Thyroid gland (tissue), 4 donors: Measurements from ENCODE around the gene SLC9A1. TPM values are rescaled to one million over a fixed set of nuclear protein-coding genes. Genes with fewer than 3 reads are reported as not detected.

ENCODE experiments used
- DNase-seq, 2 donors: peaks; one replicate each; pipeline ENCODE4 v3.0.0-alpha.2; 2019
- H3K27ac ChIP-seq, 3 donors: fragments of 200-600 bp; sonication (generic); 1 replicate in 2 of 3; 2 replicates in 1 of 3; pipeline ENCODE4 v1.5.1; 2016 to 2019; ENCODE audit warnings: mild to moderate bottlenecking in 1 of 3, moderate library complexity in 1 of 3
- H3K27me3 ChIP-seq: fragments of 200-600 bp; sonication (generic); one replicate; pipeline ENCODE4 v1.5.1; 2019
- H3K36me3 ChIP-seq, 2 donors: fragments of 200-600 bp; sonication (generic); one replicate each; pipeline ENCODE4 v1.5.1; 2016 to 2019
- H3K4me1 ChIP-seq, 2 donors: fragments of 200-600 bp; sonication (generic); one replicate each; pipeline ENCODE4 v1.5.1; 2017 to 2019
- H3K4me3 ChIP-seq, 3 donors: fragments of 200-600 bp; sonication (generic); replicated peaks in 1 of 3; 1 replicate in 2 of 3; 2 replicates in 1 of 3; pipeline ENCODE4 v1.5.1; 2016; ENCODE audit warnings: mild to moderate bottlenecking in 1 of 3
- H3K9me3 ChIP-seq: fragments of 200-600 bp; sonication (generic); one replicate; pipeline ENCODE4 v1.5.1; 2017
- POLR2A ChIP-seq, 2 donors: fragments of 450-650 bp; IDR thresholded peaks; one replicate each; pipeline ENCODE4 v1.6.1; 2017; ENCODE audit warnings: antibody characterized with exemption in 2 of 2, mild to moderate bottlenecking in 2 of 2, moderate library complexity in 1 of 2
- WGBS, 2 donors: methylation state at CpG; one replicate each; pipeline ENCODE4 v1.1.5; 2017; 5-methylcytosine and 5-hydroxymethylcytosine counted together
- intact Hi-C: fragments of 100-400 bp; cut with DNase I; formaldehyde crosslinking; loops from one replicate; pipeline ENCODE4 v1.15.1; 2023
- total RNA-seq, 4 donors: library from RNA; depleted of rRNA; stranded (reverse); fragments of >200 nt; gene quantifications; one replicate each; pipeline ENCODE4 v1.2.3, GENCODE V29; 2016
- TF ChIP-seq, protein P1 (sequence below), 6 experiments: fragments of 200-600 bp in 3 of 6; fragments of 450-650 bp in 3 of 6; sonication (generic) in 3 of 6; IDR thresholded peaks; one replicate each; pipeline ENCODE4 v1.5.1; 2016 to 2019; ENCODE audit warnings: antibody characterized with exemption in 6 of 6, mild to moderate bottlenecking in 2 of 6, inconsistent platforms in 1 of 6, moderate library complexity in 1 of 6

Gene SLC9A1
- total RNA-seq, 4 donors from 2014 or later: 13.3 to 26.1 (median 19.9) TPM

DNA sequence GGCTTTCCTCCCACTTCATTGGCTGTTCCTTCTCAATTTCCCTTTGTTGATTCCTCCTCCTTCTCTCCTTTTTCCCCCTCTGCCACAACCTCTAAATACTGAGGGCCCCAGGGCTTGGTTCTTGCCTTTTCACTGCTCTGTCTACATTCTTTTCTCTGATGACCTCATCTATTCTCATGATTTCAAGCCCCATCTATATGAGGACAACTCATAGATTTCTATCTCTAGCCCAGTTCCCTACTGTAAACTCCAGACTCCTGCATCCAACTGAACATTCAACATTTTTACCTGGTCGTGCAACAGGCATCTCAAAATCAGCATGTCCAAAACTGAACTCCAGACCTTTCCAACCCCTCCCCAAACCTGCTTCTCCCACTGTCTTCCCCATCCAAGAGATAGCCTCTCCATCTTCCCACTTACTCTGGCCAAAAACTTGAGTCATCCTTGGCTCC is 11.5 kb upstream of the SLC9A1 start:
- Histone ChIP-seq H3K4me3 (no peak overlapping the region), H3K27ac (no peak overlapping the region), H3K4me1 (no peaks in the 10 kb centered on the region), H3K36me3 (no peaks in the 10 kb centered on the region), H3K27me3 (no peaks in the 10 kb centered on the region), H3K9me3 (no peaks in the 10 kb centered on the region)
- intact Hi-C loops: no loop called here
- no peak for DNase-seq
- 79 to 81% methylated on average over 1 of the region's 1 CpG for WGBS, 2 donors
- TF ChIP-seq POLR2A (IDR thresholded peaks at IDR 0.05): no peak
- TF ChIP-seq, protein P1, sequence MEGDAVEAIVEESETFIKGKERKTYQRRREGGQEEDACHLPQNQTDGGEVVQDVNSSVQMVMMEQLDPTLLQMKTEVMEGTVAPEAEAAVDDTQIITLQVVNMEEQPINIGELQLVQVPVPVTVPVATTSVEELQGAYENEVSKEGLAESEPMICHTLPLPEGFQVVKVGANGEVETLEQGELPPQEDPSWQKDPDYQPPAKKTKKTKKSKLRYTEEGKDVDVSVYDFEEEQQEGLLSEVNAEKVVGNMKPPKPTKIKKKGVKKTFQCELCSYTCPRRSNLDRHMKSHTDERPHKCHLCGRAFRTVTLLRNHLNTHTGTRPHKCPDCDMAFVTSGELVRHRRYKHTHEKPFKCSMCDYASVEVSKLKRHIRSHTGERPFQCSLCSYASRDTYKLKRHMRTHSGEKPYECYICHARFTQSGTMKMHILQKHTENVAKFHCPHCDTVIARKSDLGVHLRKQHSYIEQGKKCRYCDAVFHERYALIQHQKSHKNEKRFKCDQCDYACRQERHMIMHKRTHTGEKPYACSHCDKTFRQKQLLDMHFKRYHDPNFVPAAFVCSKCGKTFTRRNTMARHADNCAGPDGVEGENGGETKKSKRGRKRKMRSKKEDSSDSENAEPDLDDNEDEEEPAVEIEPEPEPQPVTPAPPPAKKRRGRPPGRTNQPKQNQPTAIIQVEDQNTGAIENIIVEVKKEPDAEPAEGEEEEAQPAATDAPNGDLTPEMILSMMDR (IDR thresholded peaks at IDR 0.05): no peak

DNA sequence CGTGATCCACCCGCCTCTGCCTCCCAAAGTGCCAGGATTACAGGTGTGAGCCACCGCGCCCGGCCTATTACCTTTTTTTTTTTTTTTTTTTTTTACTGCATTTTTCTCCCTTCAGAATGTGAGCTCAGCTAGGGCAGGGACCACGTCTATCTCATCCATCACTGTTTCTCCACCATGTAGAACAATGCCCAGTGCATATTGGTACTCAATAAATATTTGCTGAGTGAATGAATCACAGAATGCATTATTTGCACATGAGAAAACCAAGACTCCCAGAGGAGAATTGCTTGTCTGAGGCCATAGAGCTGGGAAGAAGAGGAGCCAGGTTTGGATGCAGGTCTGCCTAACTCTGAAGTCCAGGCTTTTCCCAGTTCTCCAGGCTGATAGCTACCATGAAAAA is 8.2 kb upstream of the SLC9A1 start:
- WGBS, 2 donors: 97 to 98% methylated on average over 6 of the region's 6 CpGs
- H3K27me3 ChIP-seq: no peaks in the 10 kb centered on the region
- intact Hi-C loops: no loop called here
- H3K4me3 ChIP-seq: no peak overlapping the region
- no peaks in the 10 kb centered on the region for H3K9me3 ChIP-seq
- H3K36me3 ChIP-seq: no peaks in the 10 kb centered on the region
- no peak overlapping the region for H3K27ac ChIP-seq
- no peaks in the 10 kb centered on the region for H3K4me1 ChIP-seq
- no peak for TF ChIP-seq POLR2A (IDR thresholded peaks at IDR 0.05)
- TF ChIP-seq, protein P1 (IDR thresholded peaks at IDR 0.05): no peak
- DNase-seq: no peak

DNA sequence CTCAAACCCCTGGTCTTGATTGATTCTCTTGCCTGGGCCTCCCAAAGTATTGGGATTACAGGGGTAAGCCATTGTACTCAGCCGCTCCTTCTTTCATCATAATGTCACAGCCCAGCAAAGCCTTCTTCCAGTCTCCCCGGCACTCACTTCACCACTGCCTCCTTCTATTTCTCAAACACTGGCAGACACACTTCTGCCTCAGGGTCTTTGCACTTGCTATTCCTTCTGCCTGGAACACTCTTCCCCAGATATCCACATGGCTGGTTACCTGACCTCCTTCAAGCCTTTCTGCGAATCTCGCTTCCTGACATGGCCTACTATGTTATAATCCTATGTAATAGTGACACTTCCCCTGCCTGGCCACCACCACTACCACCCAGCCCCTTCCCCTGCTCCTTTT is 7.2 kb upstream of the SLC9A1 start:
- WGBS, 2 donors: 96 to 97% methylated on average over 4 of the region's 4 CpGs
- Histone ChIP-seq H3K27me3 (no peaks in the 10 kb centered on the region), H3K27ac (no peak overlapping the region), H3K9me3 (no peaks in the 10 kb centered on the region), H3K4me3 (no peak overlapping the region), H3K36me3 (no peaks in the 10 kb centered on the region), H3K4me1 (no peaks in the 10 kb centered on the region)
- intact Hi-C loops: no loop called here
- TF ChIP-seq POLR2A (IDR thresholded peaks at IDR 0.05): no peak
- TF ChIP-seq, protein P1 (IDR thresholded peaks at IDR 0.05): no peak
- DNase-seq: no peak

DNA sequence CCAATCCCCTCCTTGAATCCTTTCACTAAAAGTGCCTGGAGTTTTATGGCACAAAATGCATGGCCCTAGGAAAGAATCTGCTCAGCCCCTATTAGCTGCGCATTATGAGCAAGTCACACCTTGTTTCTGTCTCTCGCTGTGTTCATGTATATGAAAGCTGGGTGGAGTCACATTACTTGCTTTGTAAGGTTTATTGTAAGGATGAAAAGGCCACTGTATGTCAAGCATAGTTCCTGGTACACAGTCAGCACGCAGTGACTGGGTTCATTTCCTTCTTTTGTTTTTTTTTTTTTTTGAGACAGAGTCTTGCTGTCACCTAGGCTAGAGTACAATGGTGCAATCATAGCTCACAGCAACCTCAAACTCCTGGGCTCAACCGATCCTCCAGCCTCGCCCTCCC is 6.7 kb upstream of the SLC9A1 start:
- Histone ChIP-seq H3K36me3 (no peaks in the 10 kb centered on the region), H3K4me3 (no peak overlapping the region), H3K9me3 (no peaks in the 10 kb centered on the region), H3K4me1 (no peaks in the 10 kb centered on the region), H3K27me3 (no peaks in the 10 kb centered on the region), H3K27ac (no peak overlapping the region)
- TF ChIP-seq POLR2A (IDR thresholded peaks at IDR 0.05): no peak
- 83 to 88% methylated on average over 5 of the region's 5 CpGs for WGBS, 2 donors
- no peak for DNase-seq
- intact Hi-C loops: no loop called here

DNA sequence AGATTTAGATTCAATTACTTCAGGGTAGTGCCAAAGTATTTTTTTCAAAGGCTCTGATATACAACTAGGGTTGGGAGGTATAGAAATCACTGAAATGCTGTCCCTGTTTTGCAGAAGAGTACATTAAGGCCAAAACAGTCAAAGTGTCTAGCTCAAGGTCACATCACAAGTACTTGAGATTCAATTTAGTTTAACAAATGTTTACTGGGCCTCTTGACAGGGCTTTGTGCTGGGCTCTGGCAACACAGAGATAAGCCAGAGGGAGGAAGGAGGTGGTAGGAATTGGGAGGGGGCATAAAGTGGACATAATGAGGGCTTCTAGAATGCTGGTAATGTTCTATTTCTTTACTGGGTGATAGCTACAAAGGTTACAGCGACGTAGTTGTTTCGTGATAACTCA is 2.3 kb upstream of the SLC9A1 start:
- Histone ChIP-seq H3K27ac (no peak overlapping the region), H3K4me1 (peaks cover 23 to 28% of the 10 kb centered on the region in 2 donors), H3K36me3 (no peaks in the 10 kb centered on the region), H3K27me3 (no peaks in the 10 kb centered on the region), H3K9me3 (no peaks in the 10 kb centered on the region), H3K4me3 (no peak overlapping the region)
- intact Hi-C loops: loop anchor here (10.0 kb wide), 1 partner anchor 78 kb away; the partner anchor contains the start of gene WDTC1
- DNase-seq: no peak
- no peak for TF ChIP-seq POLR2A (IDR thresholded peaks at IDR 0.05)
- TF ChIP-seq, protein P1 (IDR thresholded peaks at IDR 0.05): no peak
- WGBS, 2 donors: 91 to 92% methylated on average over 3 of the region's 3 CpGs
